ENCODE data around the gene DAZAP1.

- TF ChIP-seq, protein P1, sequence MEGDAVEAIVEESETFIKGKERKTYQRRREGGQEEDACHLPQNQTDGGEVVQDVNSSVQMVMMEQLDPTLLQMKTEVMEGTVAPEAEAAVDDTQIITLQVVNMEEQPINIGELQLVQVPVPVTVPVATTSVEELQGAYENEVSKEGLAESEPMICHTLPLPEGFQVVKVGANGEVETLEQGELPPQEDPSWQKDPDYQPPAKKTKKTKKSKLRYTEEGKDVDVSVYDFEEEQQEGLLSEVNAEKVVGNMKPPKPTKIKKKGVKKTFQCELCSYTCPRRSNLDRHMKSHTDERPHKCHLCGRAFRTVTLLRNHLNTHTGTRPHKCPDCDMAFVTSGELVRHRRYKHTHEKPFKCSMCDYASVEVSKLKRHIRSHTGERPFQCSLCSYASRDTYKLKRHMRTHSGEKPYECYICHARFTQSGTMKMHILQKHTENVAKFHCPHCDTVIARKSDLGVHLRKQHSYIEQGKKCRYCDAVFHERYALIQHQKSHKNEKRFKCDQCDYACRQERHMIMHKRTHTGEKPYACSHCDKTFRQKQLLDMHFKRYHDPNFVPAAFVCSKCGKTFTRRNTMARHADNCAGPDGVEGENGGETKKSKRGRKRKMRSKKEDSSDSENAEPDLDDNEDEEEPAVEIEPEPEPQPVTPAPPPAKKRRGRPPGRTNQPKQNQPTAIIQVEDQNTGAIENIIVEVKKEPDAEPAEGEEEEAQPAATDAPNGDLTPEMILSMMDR (optimal IDR thresholded peaks at IDR 0.05 in 1 of 3, IDR thresholded peaks at IDR 0.05 in 1 of 3, conservative IDR thresholded peaks at IDR 0.05 in 1 of 3; ENCODE audit: extremely low read depth in 1 of 3, insufficient read depth in 2 of 3, low read length in 3 of 3), result no peak
- TF ChIP-seq EZH2 (IDR thresholded peaks at IDR 0.05; ENCODE audit: low read length), result no peak
Observed at GRCh38 chr19:1440418-1440801, 33.0 kb downstream of the DAZAP1 start.

Data from keratinocyte (primary cell).